Skeletal muscle satellite cell (primary cell): Measurements from ENCODE around the gene FDXACB1. TPM values are rescaled to one million over a fixed set of nuclear protein-coding genes. Genes with fewer than 3 reads are reported as not detected.
A peak's percentile ranks its signal among the peaks of the same experiment; 100 is the strongest.

Experiments used
- H3K27me3 ChIP-seq: 2 replicates; pipeline ENCODE4 v1.7.0; 2013; ENCODE audit warnings: low read length; ENCODE audit not compliant: control insufficient read depth, insufficient read depth
- H3K36me3 ChIP-seq: 2 replicates; pipeline ENCODE4 v1.7.0; 2013; ENCODE audit warnings: mild to moderate bottlenecking, control low read depth, low read length; ENCODE audit not compliant: insufficient read depth
- H3K4me1 ChIP-seq: 2 replicates; pipeline ENCODE4 v1.7.0; 2013; ENCODE audit warnings: low read length; ENCODE audit not compliant: control insufficient read depth, insufficient read depth
- H3K4me2 ChIP-seq: 2 replicates; pipeline ENCODE4 v1.7.0; 2013; ENCODE audit warnings: mild to moderate bottlenecking, low read length
- H3K4me3 ChIP-seq: 2 replicates; pipeline ENCODE4 v1.7.0; 2013; ENCODE audit warnings: low read length
- H3K9ac ChIP-seq: 2 replicates; pipeline ENCODE4 v1.7.0; 2013; ENCODE audit warnings: mild to moderate bottlenecking, low read depth, low read length, moderate library complexity
- H3K9me3 ChIP-seq: replicated peaks from 2 replicates; pipeline ENCODE4 v1.7.0; 2013; ENCODE audit warnings: mild to moderate bottlenecking, control low read depth, low read length
- small RNA-seq: library from RNA; depleted of rRNA; stranded (forward); fragments of <200 nt; gene quantifications from one replicate; pipeline ENCODE3, GENCODE V24; 2012

FDXACB1 gene

DNA sequence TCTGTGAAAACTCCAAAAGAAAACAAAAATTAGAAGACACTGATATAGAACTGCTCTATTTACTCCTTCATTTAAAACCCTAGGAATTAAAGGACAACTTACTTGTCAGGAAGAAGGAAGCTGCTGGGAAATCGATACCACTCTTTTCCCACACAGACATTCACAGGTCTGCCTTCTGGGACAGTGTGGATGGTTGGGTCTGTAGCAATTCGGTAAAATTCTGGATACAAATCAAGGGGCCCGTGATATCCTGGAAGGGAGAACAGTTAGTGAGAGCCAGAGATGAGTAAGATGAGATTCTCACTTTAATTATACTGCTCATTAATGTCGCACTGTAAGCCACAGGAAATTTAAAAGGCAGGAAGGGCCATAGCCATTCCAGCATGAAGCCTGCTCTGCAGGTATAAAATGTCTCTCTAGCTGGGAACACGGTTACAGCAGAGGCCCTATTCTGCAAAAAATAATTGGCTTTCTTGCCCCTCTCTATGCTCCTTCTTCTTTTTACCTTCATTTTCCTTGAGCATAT is 41.5 kb downstream of the FDXACB1 start:
- H3K4me3 ChIP-seq = no peak overlapping the region
- H3K4me1 ChIP-seq = peaks cover 4% of the 10 kb centered on the region
- no peaks in the 10 kb centered on the region for H3K9me3 ChIP-seq
- H3K9ac ChIP-seq = no peak overlapping the region
- no peak overlapping the region for H3K4me2 ChIP-seq
- no peaks in the 10 kb centered on the region for H3K27me3 ChIP-seq
- H3K36me3 ChIP-seq = peaks cover 26% of the 10 kb centered on the region

- Histone ChIP-seq H3K27me3 (no peaks in the 10 kb centered on the region), H3K4me3 (no peak overlapping the region), H3K9ac (no peak overlapping the region), H3K36me3 (peaks cover 26% of the 10 kb centered on the region), H3K4me1 (peaks cover 4% of the 10 kb centered on the region), H3K4me2 (no peak overlapping the region), H3K9me3 (no peaks in the 10 kb centered on the region)
Measured at GRCh38 chr11:111836721-111837120, 42.2 kb downstream of the FDXACB1 start.

GRCh38 chr11:111836162-111836561 is 42.8 kb downstream of the FDXACB1 start:
- Histone ChIP-seq H3K4me2 (no peak overlapping the region), H3K36me3 (peaks cover 26% of the 10 kb centered on the region), H3K27me3 (no peaks in the 10 kb centered on the region), H3K4me1 (peaks cover 4% of the 10 kb centered on the region), H3K9me3 (no peaks in the 10 kb centered on the region), H3K9ac (no peak overlapping the region), H3K4me3 (no peak overlapping the region)

GRCh38 chr11:111835665-111836064 is 43.3 kb downstream of the FDXACB1 start:
- no peak overlapping the region for H3K4me3 ChIP-seq

GRCh38 chr11:111834432-111835163 is 44.4 kb downstream of the FDXACB1 start:
- H3K4me3 ChIP-seq = no peak overlapping the region
- peaks cover 24% of the 10 kb centered on the region for H3K36me3 ChIP-seq
- no peak overlapping the region for H3K4me2 ChIP-seq
- H3K4me1 ChIP-seq = peaks cover 6% of the 10 kb centered on the region
- H3K9ac ChIP-seq = no peak overlapping the region
- no peaks in the 10 kb centered on the region for H3K27me3 ChIP-seq
- no peaks in the 10 kb centered on the region for H3K9me3 ChIP-seq

More at GRCh38 chr11:111835665-111836064, 43.3 kb downstream of the FDXACB1 start:
- H3K9ac ChIP-seq = no peak overlapping the region
- H3K36me3 ChIP-seq = peaks cover 26% of the 10 kb centered on the region
- H3K27me3 ChIP-seq = no peaks in the 10 kb centered on the region
- no peak overlapping the region for H3K4me2 ChIP-seq
- H3K9me3 ChIP-seq = no peaks in the 10 kb centered on the region
- peaks cover 4% of the 10 kb centered on the region for H3K4me1 ChIP-seq

GRCh38 chr11:111833524-111833923 is 45.4 kb downstream of the FDXACB1 start:
- no peaks in the 10 kb centered on the region for H3K9me3 ChIP-seq
- no peak overlapping the region for H3K4me2 ChIP-seq
- no peak overlapping the region for H3K4me3 ChIP-seq
- H3K36me3 ChIP-seq = peaks cover 24% of the 10 kb centered on the region
- H3K4me1 ChIP-seq = peaks cover 15% of the 10 kb centered on the region
- no peak overlapping the region for H3K9ac ChIP-seq
- no peaks in the 10 kb centered on the region for H3K27me3 ChIP-seq

GRCh38 chr11:111829185-111829968 is 49.6 kb downstream of the FDXACB1 start:
- Histone ChIP-seq H3K9ac (peak overlapping the region; percentile 30), H3K4me2 (peak overlapping the region; percentile 40), H3K27me3 (no peaks in the 10 kb centered on the region), H3K4me1 (peaks cover 12% of the 10 kb centered on the region), H3K4me3 (no peak overlapping the region), H3K36me3 (no peaks in the 10 kb centered on the region), H3K9me3 (no peaks in the 10 kb centered on the region)

DNA sequence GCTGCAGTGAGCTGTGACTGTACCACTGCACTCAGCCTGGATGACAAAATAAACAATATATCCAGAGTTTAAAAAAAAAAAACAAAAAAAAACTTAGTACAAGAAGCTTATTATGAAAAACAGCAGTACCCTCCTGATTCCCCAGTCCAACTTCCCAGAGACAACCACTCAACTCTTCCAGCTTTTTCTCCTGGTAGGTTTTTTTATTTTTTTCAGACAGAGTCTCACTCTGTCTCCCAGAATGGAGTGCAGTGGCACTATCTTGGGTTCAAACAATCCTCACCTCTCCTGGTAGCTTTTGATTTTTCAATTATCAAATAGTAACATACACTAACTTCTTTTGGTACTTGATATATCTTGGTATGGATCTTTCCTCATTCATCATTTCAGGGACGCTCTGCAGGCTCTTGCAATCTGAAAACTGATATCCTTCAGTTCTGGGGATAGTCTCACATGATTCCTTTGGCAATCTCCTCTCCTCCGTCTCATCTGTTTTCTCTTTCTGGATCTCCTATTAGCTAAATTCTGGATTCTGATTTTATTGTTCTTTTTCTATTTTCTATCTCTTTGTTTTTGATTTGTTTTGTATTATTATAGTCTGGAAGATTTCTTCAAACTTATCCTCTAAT is 52.5 kb downstream of the FDXACB1 start:
- Histone ChIP-seq H3K9ac (no peak overlapping the region), H3K9me3 (no peaks in the 10 kb centered on the region)

More for the DNA sequence above, 52.5 kb downstream of the FDXACB1 start:
- Histone ChIP-seq H3K36me3 (peaks cover under 1% of the 10 kb centered on the region), H3K4me3 (no peak overlapping the region), H3K4me2 (no peak overlapping the region), H3K4me1 (peaks cover 12% of the 10 kb centered on the region), H3K27me3 (no peaks in the 10 kb centered on the region)

Small RNA genes within 50 kb of the gene (small RNA-seq; reads per million reads assigned to genes)
- gene C11orf52 (not detected), gene GNG5P3 (not detected), gene RNA5SP351 (not detected), gene RPL37AP8 (not detected)
